Subcutaneous adipose tissue (tissue), 4 donors: Measurements from ENCODE around the gene CIITA. TPM values are rescaled to one million over a fixed set of nuclear protein-coding genes. Genes with fewer than 3 reads are reported as not detected.

Source experiments
- CTCF ChIP-seq: fragments of 450-650 bp; IDR thresholded peaks from one replicate; pipeline ENCODE4 v1.5.1; 2016; ENCODE audit warnings: low read depth, mild to moderate bottlenecking, control low read depth, antibody characterized with exemption, moderate library complexity
- total RNA-seq, 4 donors: library from RNA; depleted of rRNA; stranded (reverse); fragments of >200 nt; gene quantifications; one replicate each; pipeline ENCODE4 v1.1.0, GENCODE V29; 2016

Gene CIITA
- total RNA-seq, 4 donors from 2014 or later, result 2.8 to 65.0 (median 13.5) TPM

GRCh38 chr16:10859020-10859419 lies 18.0 kb upstream of the CIITA start:
- no peak for TF ChIP-seq CTCF

- TF ChIP-seq CTCF, result no peak
Observed at GRCh38 chr16:10859658-10860057, 17.3 kb upstream of the CIITA start.

GRCh38 chr16:10862438-10862837 lies 14.6 kb upstream of the CIITA start:
- TF ChIP-seq CTCF, result no peak

- no peak for TF ChIP-seq CTCF
Observed at GRCh38 chr16:10865991-10866966, 10.7 kb upstream of the CIITA start.

- TF ChIP-seq CTCF, result no peak
Observed at GRCh38 chr16:10867199-10867598, 9.8 kb upstream of the CIITA start.

GRCh38 chr16:10868104-10868595 lies 8.9 kb upstream of the CIITA start:
- TF ChIP-seq CTCF, result no peak
